ENCODE results near the gene ZBED4. TPM values are rescaled to one million over a fixed set of nuclear protein-coding genes. Genes with fewer than 3 reads are reported as not detected.

Gene ZBED4
- total and polyA plus RNA-seq, 2 of the 13 experiments (the other 11 are each of a cell fraction or from before 2014, with no cell fraction given): 5.4 to 9.6 TPM

- TF ChIP-seq ZNF784 (CRISPR knock-in tag; IDR thresholded peaks at IDR 0.05; ENCODE audit: borderline replicate concordance) (peak; percentile 56; the same call in 1 of the 2 replicates), HNF4G (IDR thresholded peaks at IDR 0.05; ENCODE audit: borderline replicate concordance, low read depth, low read length) (peak; percentile 69), HNF4G (CRISPR knock-in tag; IDR thresholded peaks at IDR 0.05; ENCODE audit: borderline replicate concordance, low read depth) (no peak; the same call in 1 of the 2 replicates), PITX1 (CRISPR knock-in tag; IDR thresholded peaks at IDR 0.05) (peak; percentile 96), ARHGAP35 (CRISPR knock-in tag; IDR thresholded peaks at IDR 0.05; ENCODE audit: borderline replicate concordance) (peak; percentile 81; the same call in 1 of the 2 replicates), ZFP62 (CRISPR knock-in tag; IDR thresholded peaks at IDR 0.05) (no peak), ZBTB7B (CRISPR knock-in tag; IDR thresholded peaks at IDR 0.05) (peak; percentile 80), HNRNPK (IDR thresholded peaks at IDR 0.05; ENCODE audit: low read depth, low read length, poor library complexity, severe bottlenecking) (peak; percentile 31), MIER3 (CRISPR knock-in tag; IDR thresholded peaks at IDR 0.05; ENCODE audit: borderline replicate concordance) (no peak), YEATS4 (CRISPR knock-in tag; IDR thresholded peaks at IDR 0.05; ENCODE audit: borderline replicate concordance) (peak; percentile 90), ZNF816 (CRISPR knock-in tag; IDR thresholded peaks at IDR 0.05; ENCODE audit: borderline replicate concordance) (peak; percentile 96), ZNF546 (CRISPR knock-in tag; conservative IDR thresholded peaks at IDR 0.05) (no peak), ZNF260 (CRISPR knock-in tag; IDR thresholded peaks at IDR 0.05; ENCODE audit: borderline replicate concordance, low read depth) (no peak), ZNF740 (CRISPR knock-in tag; IDR thresholded peaks at IDR 0.05) (peak; percentile 64; the same call in 1 of the 2 replicates), ZNF124 (CRISPR knock-in tag; IDR thresholded peaks at IDR 0.05) (no peak), NFATC3 (CRISPR knock-in tag; IDR thresholded peaks at IDR 0.05) (no peak), ZNF3 (CRISPR knock-in tag; IDR thresholded peaks at IDR 0.05) (no peak), HNF1B (CRISPR knock-in tag; IDR thresholded peaks at IDR 0.05) (no peak; the same call in 1 of the 2 replicates)
- TF ChIP-seq, protein P1, sequence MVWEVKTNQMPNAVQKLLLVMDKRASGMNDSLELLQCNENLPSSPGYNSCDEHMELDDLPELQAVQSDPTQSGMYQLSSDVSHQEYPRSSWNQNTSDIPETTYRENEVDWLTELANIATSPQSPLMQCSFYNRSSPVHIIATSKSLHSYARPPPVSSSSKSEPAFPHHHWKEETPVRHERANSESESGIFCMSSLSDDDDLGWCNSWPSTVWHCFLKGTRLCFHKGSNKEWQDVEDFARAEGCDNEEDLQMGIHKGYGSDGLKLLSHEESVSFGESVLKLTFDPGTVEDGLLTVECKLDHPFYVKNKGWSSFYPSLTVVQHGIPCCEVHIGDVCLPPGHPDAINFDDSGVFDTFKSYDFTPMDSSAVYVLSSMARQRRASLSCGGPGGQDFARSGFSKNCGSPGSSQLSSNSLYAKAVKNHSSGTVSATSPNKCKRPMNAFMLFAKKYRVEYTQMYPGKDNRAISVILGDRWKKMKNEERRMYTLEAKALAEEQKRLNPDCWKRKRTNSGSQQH (CRISPR knock-in tag; IDR thresholded peaks at IDR 0.05; ENCODE audit: low read depth): 0 out of 2 replicates have a peak, but pooled peaks have one; percentile 30
- TF ChIP-seq, protein P2, sequence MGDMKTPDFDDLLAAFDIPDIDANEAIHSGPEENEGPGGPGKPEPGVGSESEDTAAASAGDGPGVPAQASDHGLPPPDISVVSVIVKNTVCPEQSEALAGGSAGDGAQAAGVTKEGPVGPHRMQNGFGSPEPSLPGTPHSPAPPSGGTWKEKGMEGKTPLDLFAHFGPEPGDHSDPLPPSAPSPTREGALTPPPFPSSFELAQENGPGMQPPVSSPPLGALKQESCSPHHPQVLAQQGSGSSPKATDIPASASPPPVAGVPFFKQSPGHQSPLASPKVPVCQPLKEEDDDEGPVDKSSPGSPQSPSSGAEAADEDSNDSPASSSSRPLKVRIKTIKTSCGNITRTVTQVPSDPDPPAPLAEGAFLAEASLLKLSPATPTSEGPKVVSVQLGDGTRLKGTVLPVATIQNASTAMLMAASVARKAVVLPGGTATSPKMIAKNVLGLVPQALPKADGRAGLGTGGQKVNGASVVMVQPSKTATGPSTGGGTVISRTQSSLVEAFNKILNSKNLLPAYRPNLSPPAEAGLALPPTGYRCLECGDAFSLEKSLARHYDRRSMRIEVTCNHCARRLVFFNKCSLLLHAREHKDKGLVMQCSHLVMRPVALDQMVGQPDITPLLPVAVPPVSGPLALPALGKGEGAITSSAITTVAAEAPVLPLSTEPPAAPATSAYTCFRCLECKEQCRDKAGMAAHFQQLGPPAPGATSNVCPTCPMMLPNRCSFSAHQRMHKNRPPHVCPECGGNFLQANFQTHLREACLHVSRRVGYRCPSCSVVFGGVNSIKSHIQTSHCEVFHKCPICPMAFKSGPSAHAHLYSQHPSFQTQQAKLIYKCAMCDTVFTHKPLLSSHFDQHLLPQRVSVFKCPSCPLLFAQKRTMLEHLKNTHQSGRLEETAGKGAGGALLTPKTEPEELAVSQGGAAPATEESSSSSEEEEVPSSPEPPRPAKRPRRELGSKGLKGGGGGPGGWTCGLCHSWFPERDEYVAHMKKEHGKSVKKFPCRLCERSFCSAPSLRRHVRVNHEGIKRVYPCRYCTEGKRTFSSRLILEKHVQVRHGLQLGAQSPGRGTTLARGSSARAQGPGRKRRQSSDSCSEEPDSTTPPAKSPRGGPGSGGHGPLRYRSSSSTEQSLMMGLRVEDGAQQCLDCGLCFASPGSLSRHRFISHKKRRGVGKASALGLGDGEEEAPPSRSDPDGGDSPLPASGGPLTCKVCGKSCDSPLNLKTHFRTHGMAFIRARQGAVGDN (CRISPR knock-in tag; IDR thresholded peaks at IDR 0.05): peak; percentile 92
Observed at GRCh38 chr22:49852898-49853894, at the start of gene ZBED4 (continued).

All from HepG2 (cell line).